SK-N-SH (cell line): Measurements from ENCODE around the gene RNF144B. TPM values are rescaled to one million over a fixed set of nuclear protein-coding genes. Genes with fewer than 3 reads are reported as not detected.

Experiments
- CTCF ChIA-PET: fragments of 300-600, 350-600 bp; formaldehyde crosslinking; extraction: SDS; loops from one replicate; lab custom pipeline; 2021; lab: Yijun Ruan, JAX
- POLR2A ChIA-PET: fragments of 350-600 bp; sonication (Branson Sonifier 250); formaldehyde crosslinking; extraction: SDS; loops from one replicate; lab custom pipeline; 2020; ENCODE audit warnings: antibody characterized with exemption, inconsistent platforms; lab: Yijun Ruan, JAX
- DNase-seq: peaks from one replicate; pipeline ENCODE4 v3.0.0; 2012
- H2AFZ ChIP-seq: fragments of 200-600 bp; sonication (generic); 2 replicates; pipeline ENCODE4 v1.8.1; 2016; ENCODE audit warnings: antibody characterized with exemption, mild to moderate bottlenecking, low read depth
- H3F3A ChIP-seq: fragments of 200-600 bp; sonication (generic); replicated peaks from 2 replicates; pipeline ENCODE3; 2016; ENCODE audit warnings: antibody characterized with exemption, mild to moderate bottlenecking; ENCODE audit not compliant: insufficient read depth
- H3K27ac ChIP-seq, 2 experiments: fragments of 200-500 bp in 1 of 2; fragments of 200-600 bp in 1 of 2; sonication (Bioruptor generic) in 1 of 2; sonication (generic), shearing (Covaris generic) in 1 of 2; 2 replicates each; pipeline versions ENCODE4 v1.5.1 to v1.6.1; 2014 to 2016; ENCODE audit warnings: low read depth in 2 of 2, inconsistent platforms in 1 of 2, low read length in 1 of 2, mild to moderate bottlenecking in 1 of 2, mixed read lengths in 1 of 2
- H3K27me3 ChIP-seq: fragments of 200-600 bp; sonication (generic), shearing (Covaris generic); 2 replicates; pipeline ENCODE4 v1.6.1; 2016; ENCODE audit warnings: mixed run types; ENCODE audit not compliant: insufficient read depth
- H3K36me3 ChIP-seq, 2 experiments: fragments of 200-500 bp in 1 of 2; fragments of 200-600 bp in 1 of 2; sonication (Bioruptor generic) in 1 of 2; sonication (generic) in 1 of 2; replicated peaks in 1 of 2; 2 replicates each; pipeline versions ENCODE3 to v1.5.1; 2014 to 2016; ENCODE audit warnings: low read length in 1 of 2, mild to moderate bottlenecking in 1 of 2; ENCODE audit not compliant: insufficient read depth in 2 of 2, control insufficient read depth in 1 of 2
- H3K4me1 ChIP-seq, 2 experiments: fragments of 200-500 bp in 1 of 2; fragments of 200-600 bp in 1 of 2; sonication (Bioruptor generic) in 1 of 2; sonication (generic), shearing (Covaris generic) in 1 of 2; 2 replicates each; pipeline versions ENCODE4 v1.5.1 to v1.6.1; 2014 to 2016; ENCODE audit warnings: low read depth in 1 of 2, low read length in 1 of 2, mixed run types in 1 of 2; ENCODE audit not compliant: insufficient read depth in 2 of 2, control insufficient read depth in 1 of 2
- H3K4me2 ChIP-seq: fragments of 200-600 bp; sonication (generic), shearing (Covaris generic); 2 replicates; pipeline ENCODE4 v1.6.1; 2017; ENCODE audit warnings: mixed run types
- H3K4me3 ChIP-seq, 2 experiments: fragments of 200-500 bp in 1 of 2; fragments of 200-600 bp in 1 of 2; sonication (Bioruptor generic) in 1 of 2; sonication (generic), shearing (Covaris generic) in 1 of 2; 2 replicates each; pipeline versions ENCODE4 v1.5.1 to v1.8.1; 2014 to 2016; ENCODE audit warnings: low read depth in 2 of 2, inconsistent platforms in 1 of 2, low read length in 1 of 2, mild to moderate bottlenecking in 1 of 2, mixed read lengths in 1 of 2, moderate library complexity in 1 of 2
- H3K79me2 ChIP-seq: fragments of 200-600 bp; sonication (generic); 2 replicates; pipeline ENCODE4 v1.8.1; 2017; ENCODE audit warnings: mild to moderate bottlenecking; ENCODE audit not compliant: insufficient read depth
- H3K9ac ChIP-seq: fragments of 200-600 bp; sonication (generic); 2 replicates; pipeline ENCODE4 v1.6.1; 2017; ENCODE audit warnings: mixed run types
- H3K9me2 ChIP-seq: fragments of 200-600 bp; sonication (generic); 2 replicates; pipeline ENCODE4 v1.6.1; 2017; ENCODE audit warnings: mixed run types
- H3K9me3 ChIP-seq: fragments of 200-600 bp; sonication (generic); 2 replicates; pipeline ENCODE4 v1.6.1; 2017; ENCODE audit warnings: mixed run types, mild to moderate bottlenecking, moderate library complexity
- H4K20me1 ChIP-seq: fragments of 200-600 bp; sonication (generic); 2 replicates; pipeline ENCODE4 v1.6.1; 2017; ENCODE audit warnings: mild to moderate bottlenecking, mixed run types; ENCODE audit not compliant: insufficient read depth
- CHD2 ChIP-seq: fragments of 150-350 bp; IDR thresholded peaks from 2 replicates; pipeline ENCODE4 v1.6.1; 2018; ENCODE audit warnings: low read length; ENCODE audit not compliant: partially characterized antibody
- CTCF ChIP-seq: fragments of 200-600 bp; sonication (generic); IDR thresholded peaks from 2 replicates; pipeline ENCODE4 v1.6.1; 2017; ENCODE audit warnings: antibody characterized with exemption, mild to moderate bottlenecking, moderate library complexity
- ELF1 ChIP-seq: IDR thresholded peaks from 2 replicates; pipeline ENCODE4 v1.4.0; 2012
- EP300 ChIP-seq, 2 experiments: IDR thresholded peaks; 2 replicates each; pipeline versions ENCODE4 v1.4.0 to v1.6.1; 2012; ENCODE audit warnings: borderline replicate concordance in 1 of 2, low read depth in 1 of 2, low read length in 1 of 2
- FOXJ3 ChIP-seq: sonication (generic); formaldehyde crosslinking; IDR thresholded peaks from 2 replicates; pipeline ENCODE4 v1.5.1; 2020; ENCODE audit warnings: mild to moderate bottlenecking, missing genetic modification reagents
- GATA2 ChIP-seq: sonication (generic); formaldehyde crosslinking; IDR thresholded peaks from 2 replicates; pipeline ENCODE4 v1.5.0; 2020; ENCODE audit warnings: mild to moderate bottlenecking, missing genetic modification reagents
- IRF3 ChIP-seq: fragments of 150-350 bp; IDR thresholded peaks from 2 replicates; pipeline ENCODE4 v1.6.1; 2016; ENCODE audit warnings: mild to moderate bottlenecking, low read depth, low read length
- JUND ChIP-seq: IDR thresholded peaks from 2 replicates; pipeline ENCODE4 v1.4.0; 2012
- MAX ChIP-seq: IDR thresholded peaks from 2 replicates; pipeline ENCODE4 v1.4.0; 2012; ENCODE audit warnings: low read depth
- MEF2A ChIP-seq: IDR thresholded peaks from 2 replicates; pipeline ENCODE4 v1.4.0; 2012; ENCODE audit warnings: low read depth, borderline replicate concordance
- NRF1 ChIP-seq: IDR thresholded peaks from 2 replicates; pipeline ENCODE4 v1.6.1; 2012; ENCODE audit warnings: low read depth, mild to moderate bottlenecking, low read length
- PBX3 ChIP-seq: IDR thresholded peaks from 2 replicates; pipeline ENCODE4; 2012
- RAD21 ChIP-seq: IDR thresholded peaks from 2 replicates; pipeline ENCODE4 v1.6.1; 2012; ENCODE audit warnings: mild to moderate bottlenecking, low read length
- RFX5 ChIP-seq: IDR thresholded peaks from 2 replicates; pipeline ENCODE4 v1.6.1; 2012; ENCODE audit warnings: mild to moderate bottlenecking, improper control_type of control experiment, low read length
- SIN3A ChIP-seq: IDR thresholded peaks from 2 replicates; pipeline ENCODE4 v1.6.1; 2012; ENCODE audit warnings: low read depth, mild to moderate bottlenecking, low read length, moderate library complexity, borderline replicate concordance
- USF1 ChIP-seq: IDR thresholded peaks from 2 replicates; pipeline ENCODE4 v1.4.0; 2012; ENCODE audit warnings: low read depth, borderline replicate concordance
- YY1 ChIP-seq: IDR thresholded peaks from 2 replicates; pipeline ENCODE4 v1.4.0; 2012; ENCODE audit warnings: low read depth, mild to moderate bottlenecking
- ZBTB33 ChIP-seq: IDR thresholded peaks from 2 replicates; pipeline ENCODE4 v1.4.0; 2012; ENCODE audit warnings: low read depth, borderline replicate concordance
- WGBS: methylation state at CpG from one replicate; pipeline ENCODE4 v1.1.6; 2017; ENCODE audit warnings: low lambda C conversion rate; 5-methylcytosine and 5-hydroxymethylcytosine counted together
- polyA plus RNA-seq, 3 experiments: library from polyadenylated mRNA; depleted of rRNA; stranded (reverse); fragments of >200 nt; gene quantifications; 2 replicates each; pipeline ENCODE4 v1.2.3, GENCODE V29; 2012

Gene RNF144B
- polyA plus RNA-seq, 1 of the 3 experiments (the other 2 are of a cell fraction): 1.2 TPM

- no peak for TF ChIP-seq CTCF
- no peak for TF ChIP-seq YY1
- no peak for TF ChIP-seq GATA2 (CRISPR knock-in tag)
- no peak for TF ChIP-seq JUND
- no peak for TF ChIP-seq EP300 (IDR thresholded peaks at IDR 0.05; ENCODE audit: borderline replicate concordance in 1 of 2, low read depth in 1 of 2, low read length in 1 of 2)
- TF ChIP-seq MEF2A: no peak
- no peak for TF ChIP-seq RFX5
Observed at GRCh38 chr6:18469536-18469935, 82.4 kb downstream of the RNF144B start (continued).

- 70% methylated on average over 11 of the region's 15 CpGs for whole genome bisulfite sequencing
- no peak overlapping the region for H3K27ac ChIP-seq
- ChIA-PET CTCF (interaction anchor here (0.6 kb wide), 1 partner anchor 56 kb away, joined by 3 read pairs; no protein-coding TSS in a partner anchor), POLR2A (no interaction called here)
- no peak overlapping the region for H3K9ac ChIP-seq
- no peaks in the 10 kb centered on the region for H3K79me2 ChIP-seq
- no peaks in the 10 kb centered on the region for H4K20me1 ChIP-seq
- no peaks in the 10 kb centered on the region for H3K9me3 ChIP-seq
- no peaks in the 10 kb centered on the region for H3K4me1 ChIP-seq
- H3K4me2 ChIP-seq: no peak overlapping the region
- H3K27me3 ChIP-seq: no peaks in the 10 kb centered on the region
- no peaks in the 10 kb centered on the region for H3F3A ChIP-seq
- no peak overlapping the region for H3K4me3 ChIP-seq
- TF ChIP-seq MEF2A (no peak), YY1 (no peak), PBX3 (no peak), CHD2 (no peak), RAD21 (no peak), ZBTB33 (no peak), USF1 (no peak), FOXJ3 (CRISPR knock-in tag) (no peak), NRF1 (no peak), IRF3 (no peak), ELF1 (no peak), GATA2 (CRISPR knock-in tag) (no peak), SIN3A (no peak), RFX5 (no peak), MAX (no peak)
- peak; percentile 6 for DNase-seq
- H3K9me2 ChIP-seq: no peaks in the 10 kb centered on the region
- no peak overlapping the region for H2AFZ ChIP-seq
- no peaks in the 10 kb centered on the region for H3K36me3 ChIP-seq
Observed at GRCh38 chr6:18471232-18471964, 84.2 kb downstream of the RNF144B start.
